HL-60 (cell line): ENCODE data around the gene SRCAP.

ENCODE experiments used
- POLR2AphosphoS5 ChIP-seq: IDR thresholded peaks from 2 replicates; pipeline ENCODE4 v1.6.1; 2012; ENCODE audit warnings: low read depth
- TF ChIP-seq, protein P1 (sequence below): IDR thresholded peaks from one replicate; pipeline ENCODE4 v1.5.1; 2011; ENCODE audit warnings: low read length, control low read depth, inconsistent platforms; ENCODE audit not compliant: insufficient read depth

DNA sequence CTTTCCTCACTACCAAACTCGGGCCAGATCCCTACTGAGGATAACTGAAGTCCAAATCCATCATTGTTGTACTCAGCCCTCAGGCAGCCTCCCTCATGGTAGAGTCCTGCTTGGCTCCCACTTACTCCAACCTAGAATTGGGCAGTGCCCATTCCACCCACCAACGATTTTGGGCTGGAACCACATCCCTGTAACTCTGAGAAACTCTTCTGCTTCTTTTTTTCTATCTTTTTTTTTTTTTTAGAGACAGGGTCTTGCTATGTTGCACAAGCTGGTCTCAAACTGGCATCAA is 47.0 kb upstream of the SRCAP start:
- TF ChIP-seq, protein P1, sequence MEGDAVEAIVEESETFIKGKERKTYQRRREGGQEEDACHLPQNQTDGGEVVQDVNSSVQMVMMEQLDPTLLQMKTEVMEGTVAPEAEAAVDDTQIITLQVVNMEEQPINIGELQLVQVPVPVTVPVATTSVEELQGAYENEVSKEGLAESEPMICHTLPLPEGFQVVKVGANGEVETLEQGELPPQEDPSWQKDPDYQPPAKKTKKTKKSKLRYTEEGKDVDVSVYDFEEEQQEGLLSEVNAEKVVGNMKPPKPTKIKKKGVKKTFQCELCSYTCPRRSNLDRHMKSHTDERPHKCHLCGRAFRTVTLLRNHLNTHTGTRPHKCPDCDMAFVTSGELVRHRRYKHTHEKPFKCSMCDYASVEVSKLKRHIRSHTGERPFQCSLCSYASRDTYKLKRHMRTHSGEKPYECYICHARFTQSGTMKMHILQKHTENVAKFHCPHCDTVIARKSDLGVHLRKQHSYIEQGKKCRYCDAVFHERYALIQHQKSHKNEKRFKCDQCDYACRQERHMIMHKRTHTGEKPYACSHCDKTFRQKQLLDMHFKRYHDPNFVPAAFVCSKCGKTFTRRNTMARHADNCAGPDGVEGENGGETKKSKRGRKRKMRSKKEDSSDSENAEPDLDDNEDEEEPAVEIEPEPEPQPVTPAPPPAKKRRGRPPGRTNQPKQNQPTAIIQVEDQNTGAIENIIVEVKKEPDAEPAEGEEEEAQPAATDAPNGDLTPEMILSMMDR: no peak
- no peak for TF ChIP-seq POLR2AphosphoS5
